Smooth muscle cell (in vitro differentiated cells): ENCODE data around the gene RPL26. TPM values are rescaled to one million over a fixed set of nuclear protein-coding genes. Genes with fewer than 3 reads are reported as not detected.
"Not testable (repeated sequence)": the region's sequence is repeated elsewhere in the genome, so short reads cannot be mapped to it uniquely, and the experiment has no call there.

ENCODE experiments used
- DNase-seq: peaks from one replicate; lab custom pipeline; 2025; ENCODE audit not compliant: unreplicated experiment; lab: John Stamatoyannopoulos, UW
- H2AFZ ChIP-seq: fragments of 200-600 bp; sonication (generic); 2 replicates; pipeline ENCODE4 v1.6.0; 2016; ENCODE audit warnings: antibody characterized with exemption, low read depth, mild to moderate bottlenecking
- H3F3A ChIP-seq: fragments of 200-600 bp; sonication (generic); 2 replicates; pipeline ENCODE4 v1.6.0; 2017; ENCODE audit warnings: antibody characterized with exemption, low read depth
- H3K27ac ChIP-seq: fragments of 200-600 bp; sonication (generic); 2 replicates; pipeline ENCODE4 v1.5.1; 2016; ENCODE audit warnings: low read depth, mild to moderate bottlenecking
- H3K27me3 ChIP-seq: fragments of 200-600 bp; sonication (generic); 2 replicates; pipeline ENCODE4 v1.6.1; 2016; ENCODE audit warnings: low read depth, mild to moderate bottlenecking
- H3K36me3 ChIP-seq: fragments of 200-600 bp; sonication (generic); 2 replicates; pipeline ENCODE4 v1.5.1; 2016; ENCODE audit warnings: low read depth
- H3K4me1 ChIP-seq: fragments of 200-600 bp; sonication (generic); 2 replicates; pipeline ENCODE4 v1.5.1; 2016; ENCODE audit warnings: low read depth
- H3K4me2 ChIP-seq: fragments of 200-600 bp; sonication (generic); 2 replicates; pipeline ENCODE4 v1.6.0; 2016; ENCODE audit warnings: mild to moderate bottlenecking
- H3K4me3 ChIP-seq: fragments of 200-600 bp; sonication (generic); 2 replicates; pipeline ENCODE4 v1.5.1; 2016; ENCODE audit warnings: mild to moderate bottlenecking
- H3K79me2 ChIP-seq: fragments of 200-600 bp; sonication (generic); 2 replicates; pipeline ENCODE4 v1.6.0; 2016; ENCODE audit warnings: low read depth, mild to moderate bottlenecking
- H3K9ac ChIP-seq: fragments of 200-600 bp; sonication (generic); 2 replicates; pipeline ENCODE4 v1.6.0; 2016; ENCODE audit warnings: low read depth
- H3K9me3 ChIP-seq: fragments of 200-600 bp; sonication (generic); replicated peaks from 2 replicates; pipeline ENCODE4 v1.5.1; 2016; ENCODE audit warnings: low read depth
- H4K20me1 ChIP-seq: fragments of 200-600 bp; sonication (generic); 2 replicates; pipeline ENCODE4 v1.6.0; 2016; ENCODE audit warnings: low read depth
- WGBS: methylation state at CpG from one replicate; pipeline ENCODE4 v1.1.7; 2016; ENCODE audit warnings: low lambda C conversion rate; 5-methylcytosine and 5-hydroxymethylcytosine counted together
- polyA plus RNA-seq: library from polyadenylated mRNA; unstranded; fragments of >200 nt; fragmentation: Nextera tagmentation; extraction: Ambion mirVana; gene quantifications from 2 replicates; pipeline ENCODE4 v1.2.1, GENCODE V29; 2016
- total RNA-seq: library from RNA; depleted of rRNA; stranded (reverse); fragments of >200 nt; gene quantifications from 2 replicates; pipeline ENCODE4 v1.2.3, GENCODE V29; 2014
- TF ChIP-seq, protein P1 (sequence below): fragments of 200-600 bp; sonication (generic); IDR thresholded peaks from 2 replicates; pipeline ENCODE4 v1.5.1; 2017; ENCODE audit warnings: borderline replicate concordance, mild to moderate bottlenecking, antibody characterized with exemption; ENCODE audit not compliant: insufficient read depth, poor library complexity, severe bottlenecking

RPL26 gene
- total and polyA plus RNA-seq, 2 experiments from 2014 or later = 367 to 3,533 TPM

DNA sequence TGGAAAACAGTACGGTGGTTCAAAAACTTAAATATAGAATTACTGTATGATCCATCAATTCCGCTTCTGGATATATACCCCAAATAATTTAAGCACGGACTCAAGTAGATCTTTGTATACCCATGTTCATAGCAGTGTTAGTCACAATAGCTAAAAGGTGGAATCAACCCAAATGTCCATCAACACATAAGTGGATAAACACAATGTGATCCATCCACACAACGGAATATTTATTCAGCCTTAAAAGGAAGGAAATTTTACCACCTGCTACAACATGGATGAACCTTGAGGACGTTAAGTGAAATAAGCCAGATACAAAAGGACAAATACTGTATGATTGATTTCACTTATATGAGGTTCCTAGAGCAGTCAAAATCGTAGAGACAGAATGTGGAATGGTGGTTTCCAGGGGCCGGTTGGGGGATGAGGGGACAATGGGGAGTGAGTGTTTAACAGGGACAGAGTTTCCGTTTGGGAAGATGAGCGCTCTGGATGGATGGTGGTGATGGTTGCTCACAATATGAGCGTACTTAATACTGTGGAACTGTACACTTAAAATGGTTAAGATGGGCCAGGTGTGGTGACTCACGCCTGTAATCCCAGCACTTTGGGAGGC is 20.0 kb upstream of the RPL26 start:
- H3K9ac ChIP-seq = no peak overlapping the region

DNA sequence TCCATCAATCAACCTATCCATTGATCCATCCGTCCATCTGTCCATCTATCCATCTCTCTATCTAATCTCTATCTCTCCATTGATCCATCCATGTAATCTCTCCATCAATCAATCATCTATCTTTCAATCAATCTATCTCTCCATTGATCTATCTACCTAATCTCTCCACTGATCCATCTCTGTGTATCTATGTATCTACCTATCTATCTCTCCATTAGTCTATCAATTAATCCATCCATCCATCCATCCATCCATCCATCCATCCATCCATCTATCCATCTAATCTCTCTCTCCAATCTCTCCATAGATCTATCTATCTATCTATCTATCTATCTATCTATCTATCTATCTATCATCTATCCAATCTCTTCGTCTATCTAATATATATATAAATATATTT is 18.1 kb upstream of the RPL26 start:
- no peaks in the 10 kb centered on the region for H4K20me1 ChIP-seq
- no peak overlapping the region for H3K27ac ChIP-seq
- no peak overlapping the region for H3K9ac ChIP-seq
- DNase-seq = no peak
- H3K27me3 ChIP-seq = peaks cover under 1% of the 10 kb centered on the region
- H3K4me2 ChIP-seq = no peak overlapping the region
- no peaks in the 10 kb centered on the region for H3K4me1 ChIP-seq
- no peak overlapping the region for H2AFZ ChIP-seq
- TF ChIP-seq, protein P1, sequence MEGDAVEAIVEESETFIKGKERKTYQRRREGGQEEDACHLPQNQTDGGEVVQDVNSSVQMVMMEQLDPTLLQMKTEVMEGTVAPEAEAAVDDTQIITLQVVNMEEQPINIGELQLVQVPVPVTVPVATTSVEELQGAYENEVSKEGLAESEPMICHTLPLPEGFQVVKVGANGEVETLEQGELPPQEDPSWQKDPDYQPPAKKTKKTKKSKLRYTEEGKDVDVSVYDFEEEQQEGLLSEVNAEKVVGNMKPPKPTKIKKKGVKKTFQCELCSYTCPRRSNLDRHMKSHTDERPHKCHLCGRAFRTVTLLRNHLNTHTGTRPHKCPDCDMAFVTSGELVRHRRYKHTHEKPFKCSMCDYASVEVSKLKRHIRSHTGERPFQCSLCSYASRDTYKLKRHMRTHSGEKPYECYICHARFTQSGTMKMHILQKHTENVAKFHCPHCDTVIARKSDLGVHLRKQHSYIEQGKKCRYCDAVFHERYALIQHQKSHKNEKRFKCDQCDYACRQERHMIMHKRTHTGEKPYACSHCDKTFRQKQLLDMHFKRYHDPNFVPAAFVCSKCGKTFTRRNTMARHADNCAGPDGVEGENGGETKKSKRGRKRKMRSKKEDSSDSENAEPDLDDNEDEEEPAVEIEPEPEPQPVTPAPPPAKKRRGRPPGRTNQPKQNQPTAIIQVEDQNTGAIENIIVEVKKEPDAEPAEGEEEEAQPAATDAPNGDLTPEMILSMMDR = no peak
- no peak overlapping the region for H3K4me3 ChIP-seq
- no peaks in the 10 kb centered on the region for H3K79me2 ChIP-seq
- no peaks in the 10 kb centered on the region for H3K36me3 ChIP-seq
- H3F3A ChIP-seq = no peaks in the 10 kb centered on the region
- 84% methylated on average over 2 of the region's 2 CpGs for WGBS
- H3K9me3 ChIP-seq = no peaks in the 10 kb centered on the region

More for the DNA sequence above, 20.0 kb upstream of the RPL26 start:
- DNase-seq = no peak
- Histone ChIP-seq H2AFZ (no peak overlapping the region), H3K4me2 (no peak overlapping the region), H3K79me2 (no peaks in the 10 kb centered on the region), H4K20me1 (no peaks in the 10 kb centered on the region), H3K4me3 (no peak overlapping the region), H3F3A (no peaks in the 10 kb centered on the region), H3K9me3 (no peaks in the 10 kb centered on the region), H3K27ac (no peak overlapping the region), H3K36me3 (no peaks in the 10 kb centered on the region), H3K4me1 (no peaks in the 10 kb centered on the region), H3K27me3 (no peaks in the 10 kb centered on the region)
- TF ChIP-seq, protein P1 = no peak
- WGBS = 91% methylated on average over 11 of the region's 11 CpGs

DNA sequence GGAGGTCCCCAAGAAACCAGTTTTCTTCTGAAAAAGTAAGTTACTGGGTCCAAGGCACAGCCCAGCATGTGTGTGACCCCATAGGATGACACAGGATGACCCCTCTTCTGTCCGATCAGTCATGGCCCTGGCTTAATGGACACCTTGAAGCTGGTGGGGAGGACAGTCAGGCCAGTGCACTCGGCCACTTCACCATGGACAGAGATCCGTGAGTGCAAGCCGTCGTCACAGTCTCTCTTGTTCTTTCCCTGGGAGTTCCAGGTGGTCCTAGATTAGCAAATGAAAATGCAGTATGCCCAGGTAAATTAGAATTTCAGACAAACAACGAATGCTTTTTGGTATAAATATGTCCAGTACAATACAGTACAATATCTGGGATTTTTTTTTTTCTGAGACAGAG is 16.0 kb upstream of the RPL26 start:
- Histone ChIP-seq H3K27me3 (peaks cover 8% of the 10 kb centered on the region), H3K27ac (no peak overlapping the region), H3K36me3 (no peaks in the 10 kb centered on the region), H3K4me1 (no peaks in the 10 kb centered on the region), H3K79me2 (no peaks in the 10 kb centered on the region), H3K4me2 (no peak overlapping the region), H3F3A (no peaks in the 10 kb centered on the region), H3K9ac (no peak overlapping the region), H3K4me3 (no peak overlapping the region), H3K9me3 (no peaks in the 10 kb centered on the region), H2AFZ (no peak overlapping the region), H4K20me1 (no peaks in the 10 kb centered on the region)
- WGBS = 76% methylated on average over 6 of the region's 6 CpGs
- DNase-seq = no peak
- TF ChIP-seq, protein P1 = no peak

DNA sequence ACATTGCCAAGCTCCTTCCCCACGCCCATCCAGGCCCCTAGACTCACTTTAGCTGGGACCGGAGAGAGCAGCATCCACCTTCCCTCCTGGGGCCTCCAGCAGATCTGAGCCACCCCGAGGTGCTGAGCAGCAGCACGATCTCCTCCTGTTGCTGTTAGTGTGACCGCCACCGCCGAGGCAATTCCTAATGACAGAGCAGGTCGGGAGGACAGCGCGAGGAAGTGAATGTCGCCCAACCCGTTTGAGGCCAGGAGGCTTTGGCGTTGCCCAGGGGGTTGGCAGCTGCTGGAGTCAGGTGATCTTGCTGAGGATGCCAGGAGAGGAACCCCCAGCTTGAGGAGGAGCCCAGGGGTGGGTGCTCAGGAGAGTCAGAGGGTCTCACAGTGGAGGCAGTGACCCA is 14.6 kb upstream of the RPL26 start, which contains the start of gene RNF222:
Gene RNF222 (minus strand): TSS at position 192 of the 400 bp plus-strand sequence. CDS start 4,366 bp downstream, outside the sequence.
- TF ChIP-seq, protein P1 = no peak

DNA sequence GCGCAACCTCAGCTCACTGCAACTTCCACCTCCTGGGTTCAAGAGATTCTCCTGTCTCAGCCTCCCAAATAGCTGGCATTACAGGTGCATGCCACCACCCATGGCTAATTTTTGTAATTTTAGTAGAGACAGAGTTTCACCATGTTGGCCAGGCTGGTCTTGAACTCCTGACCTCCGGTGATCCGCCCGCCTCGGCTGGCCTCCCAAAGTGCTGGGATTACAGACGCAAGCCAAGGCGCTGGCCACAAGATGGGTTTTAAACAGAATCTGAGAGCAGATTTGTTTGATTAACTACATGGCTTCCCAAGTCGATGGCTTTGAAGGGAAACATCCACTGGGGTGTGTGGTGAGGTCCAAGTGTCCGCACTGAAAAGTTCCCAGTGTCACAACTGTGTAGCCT is 11.5 kb upstream of the RPL26 start:
- H3K4me1 ChIP-seq, H3K4me2 ChIP-seq, H3F3A ChIP-seq, H3K27ac ChIP-seq, H3K4me3 ChIP-seq, H3K36me3 ChIP-seq, H4K20me1 ChIP-seq, H2AFZ ChIP-seq, H3K9me3 ChIP-seq, H3K79me2 ChIP-seq, DNase-seq, H3K9ac ChIP-seq, H3K27me3 ChIP-seq: not testable (repeated sequence)
- 83% methylated on average over 9 of the region's 9 CpGs for WGBS

More for the DNA sequence above, 14.6 kb upstream of the RPL26 start, which contains the start of gene RNF222:
- WGBS = 75% methylated on average over 13 of the region's 13 CpGs
- Histone ChIP-seq H3F3A (no peaks in the 10 kb centered on the region), H3K79me2 (no peaks in the 10 kb centered on the region), H3K9me3 (no peaks in the 10 kb centered on the region), H3K4me2 (no peak within 1 kb of the TSS), H2AFZ (no peak within 1 kb of the TSS), H4K20me1 (no peaks in the 10 kb centered on the region), H3K27ac (no peak within 1 kb of the TSS), H3K9ac (no peak within 1 kb of the TSS), H3K36me3 (no peaks in the 10 kb centered on the region), H3K4me3 (no peak within 1 kb of the TSS), H3K27me3 (peaks cover 8% of the 10 kb centered on the region), H3K4me1 (no peaks in the 10 kb centered on the region)
- no peak for DNase-seq
